Measurements from ENCODE around the gene ALPL.

Gene ALPL

GRCh38 chr1:21532496-21532895 is 23.3 kb downstream of the ALPL start:
- Mint-ChIP-seq H3K4me1 (no peaks in the 10 kb centered on the region), H3K4me3 (no peak overlapping the region), H3K27ac (no peak overlapping the region), H3K36me3 (ENCODE audit: low read depth) (no peaks in the 10 kb centered on the region), H3K9me3 (no peaks in the 10 kb centered on the region), H3K27me3 (peaks cover 25% of the 10 kb centered on the region)
- DNase-seq (no peak), ATAC-seq (no peak)

- Mint-ChIP-seq H3K4me3 (no peak overlapping the region), H3K36me3 (ENCODE audit: low read depth) (no peaks in the 10 kb centered on the region), H3K27ac (no peak overlapping the region), H3K4me1 (no peaks in the 10 kb centered on the region), H3K9me3 (no peaks in the 10 kb centered on the region), H3K27me3 (peaks cover 30% of the 10 kb centered on the region)
- DNase-seq (no peak), ATAC-seq (no peak)
Observed at GRCh38 chr1:21532992-21533534, 23.8 kb downstream of the ALPL start.

- Mint-ChIP-seq H3K9me3 (no peaks in the 10 kb centered on the region), H3K4me1 (no peaks in the 10 kb centered on the region), H3K36me3 (ENCODE audit: low read depth) (no peaks in the 10 kb centered on the region), H3K27me3 (peaks cover 40% of the 10 kb centered on the region), H3K4me3 (no peak overlapping the region), H3K27ac (no peak overlapping the region)
- ATAC-seq, result no peak
- DNase-seq, result no peak
Observed at GRCh38 chr1:21534146-21534545, 24.9 kb downstream of the ALPL start.

- Mint-ChIP-seq H3K9me3 (no peaks in the 10 kb centered on the region), H3K4me3 (no peak overlapping the region), H3K4me1 (no peaks in the 10 kb centered on the region), H3K27me3 (peaks cover 45% of the 10 kb centered on the region), H3K36me3 (ENCODE audit: low read depth) (no peaks in the 10 kb centered on the region), H3K27ac (no peak overlapping the region)
- DNase-seq (peak; percentile 16), ATAC-seq (no peak)
Observed at GRCh38 chr1:21534674-21535378, 25.6 kb downstream of the ALPL start.

GRCh38 chr1:21536218-21536617 is 27.0 kb downstream of the ALPL start:
- H3K27ac Mint-ChIP-seq, result no peak overlapping the region
- no peaks in the 10 kb centered on the region for H3K4me1 Mint-ChIP-seq
- DNase-seq, result no peak
- ATAC-seq, result no peak
- no peaks in the 10 kb centered on the region for H3K36me3 Mint-ChIP-seq (ENCODE audit: low read depth)
- peaks cover 48% of the 10 kb centered on the region for H3K27me3 Mint-ChIP-seq
- no peaks in the 10 kb centered on the region for H3K9me3 Mint-ChIP-seq
- no peak overlapping the region for H3K4me3 Mint-ChIP-seq

GRCh38 chr1:21537511-21537931 is 28.3 kb downstream of the ALPL start:
- no peaks in the 10 kb centered on the region for H3K4me1 Mint-ChIP-seq

GRCh38 chr1:21537932-21538630 is 28.9 kb downstream of the ALPL start:
- peaks cover 33% of the 10 kb centered on the region for H3K27me3 Mint-ChIP-seq
- no peak overlapping the region for H3K27ac Mint-ChIP-seq
- no peaks in the 10 kb centered on the region for H3K4me1 Mint-ChIP-seq
- H3K4me3 Mint-ChIP-seq, result no peak overlapping the region
- ATAC-seq (no peak), DNase-seq (no peak)
- no peaks in the 10 kb centered on the region for H3K9me3 Mint-ChIP-seq
- H3K36me3 Mint-ChIP-seq (ENCODE audit: low read depth), result no peaks in the 10 kb centered on the region

More at GRCh38 chr1:21537511-21537931, 28.3 kb downstream of the ALPL start:
- Mint-ChIP-seq H3K27ac (no peak overlapping the region), H3K4me3 (no peak overlapping the region), H3K9me3 (no peaks in the 10 kb centered on the region), H3K27me3 (peaks cover 37% of the 10 kb centered on the region), H3K36me3 (ENCODE audit: low read depth) (no peaks in the 10 kb centered on the region)
- DNase-seq (no peak), ATAC-seq (no peak)

- ATAC-seq, result no peak
- H3K4me3 Mint-ChIP-seq, result no peak overlapping the region
Observed at GRCh38 chr1:21539933-21540332, 30.7 kb downstream of the ALPL start.

GRCh38 chr1:21541329-21541728 is 32.1 kb downstream of the ALPL start:
- no peak overlapping the region for H3K27ac Mint-ChIP-seq
- peaks cover 33% of the 10 kb centered on the region for H3K27me3 Mint-ChIP-seq
- H3K4me3 Mint-ChIP-seq, result no peak overlapping the region
- H3K36me3 Mint-ChIP-seq (ENCODE audit: low read depth), result no peaks in the 10 kb centered on the region
- H3K9me3 Mint-ChIP-seq, result no peaks in the 10 kb centered on the region
- no peaks in the 10 kb centered on the region for H3K4me1 Mint-ChIP-seq
- DNase-seq, result no peak
- ATAC-seq, result no peak

More at GRCh38 chr1:21539933-21540332, 30.7 kb downstream of the ALPL start:
- H3K27ac Mint-ChIP-seq, result no peak overlapping the region
- DNase-seq, result peak; percentile 9
- H3K36me3 Mint-ChIP-seq (ENCODE audit: low read depth), result no peaks in the 10 kb centered on the region
- H3K9me3 Mint-ChIP-seq, result no peaks in the 10 kb centered on the region
- peaks cover 33% of the 10 kb centered on the region for H3K27me3 Mint-ChIP-seq
- H3K4me1 Mint-ChIP-seq, result no peaks in the 10 kb centered on the region

- Mint-ChIP-seq H3K9me3 (no peaks in the 10 kb centered on the region), H3K27ac (no peak overlapping the region), H3K27me3 (peaks cover 33% of the 10 kb centered on the region), H3K4me3 (no peak overlapping the region), H3K36me3 (ENCODE audit: low read depth) (no peaks in the 10 kb centered on the region), H3K4me1 (no peaks in the 10 kb centered on the region)
- no peak for DNase-seq
- ATAC-seq, result no peak
Observed at GRCh38 chr1:21541835-21542234, 32.6 kb downstream of the ALPL start.

- H3K4me1 Mint-ChIP-seq, result no peaks in the 10 kb centered on the region
- H3K27ac Mint-ChIP-seq, result no peak overlapping the region
- H3K27me3 Mint-ChIP-seq, result peaks cover 18% of the 10 kb centered on the region
- H3K4me3 Mint-ChIP-seq, result no peak overlapping the region
- no peaks in the 10 kb centered on the region for H3K36me3 Mint-ChIP-seq (ENCODE audit: low read depth)
- ATAC-seq, result no peak
- DNase-seq, result no peak
- no peaks in the 10 kb centered on the region for H3K9me3 Mint-ChIP-seq
Observed at GRCh38 chr1:21543598-21543997, 34.4 kb downstream of the ALPL start.

- Mint-ChIP-seq H3K4me1 (no peaks in the 10 kb centered on the region), H3K9me3 (no peaks in the 10 kb centered on the region), H3K27ac (no peak overlapping the region), H3K36me3 (ENCODE audit: low read depth) (no peaks in the 10 kb centered on the region), H3K4me3 (no peak overlapping the region), H3K27me3 (peaks cover 13% of the 10 kb centered on the region)
- DNase-seq, result no peak
- ATAC-seq, result no peak
Observed at GRCh38 chr1:21544095-21544494, 34.9 kb downstream of the ALPL start.

- H3K4me1 Mint-ChIP-seq, result no peaks in the 10 kb centered on the region
- ATAC-seq (no peak), DNase-seq (no peak)
- H3K27ac Mint-ChIP-seq, result no peak overlapping the region
- no peak overlapping the region for H3K4me3 Mint-ChIP-seq
- H3K9me3 Mint-ChIP-seq, result no peaks in the 10 kb centered on the region
- H3K27me3 Mint-ChIP-seq, result peaks cover 7% of the 10 kb centered on the region
- no peaks in the 10 kb centered on the region for H3K36me3 Mint-ChIP-seq (ENCODE audit: low read depth)
Observed at GRCh38 chr1:21546122-21546825, 37.1 kb downstream of the ALPL start.

- no peak overlapping the region for H3K4me3 Mint-ChIP-seq
- H3K36me3 Mint-ChIP-seq (ENCODE audit: low read depth), result no peaks in the 10 kb centered on the region
- ATAC-seq, result no peak
- no peaks in the 10 kb centered on the region for H3K9me3 Mint-ChIP-seq
- H3K27ac Mint-ChIP-seq, result no peak overlapping the region
- no peaks in the 10 kb centered on the region for H3K4me1 Mint-ChIP-seq
- no peak for DNase-seq
- H3K27me3 Mint-ChIP-seq, result peaks cover 10% of the 10 kb centered on the region
Observed at GRCh38 chr1:21547876-21548275, 38.7 kb downstream of the ALPL start.

- no peak for DNase-seq
- Mint-ChIP-seq H3K4me1 (no peaks in the 10 kb centered on the region), H3K36me3 (ENCODE audit: low read depth) (no peaks in the 10 kb centered on the region), H3K4me3 (no peak overlapping the region), H3K9me3 (no peaks in the 10 kb centered on the region), H3K27ac (no peak overlapping the region), H3K27me3 (peaks cover 22% of the 10 kb centered on the region)
- no peak for ATAC-seq
Observed at GRCh38 chr1:21550097-21550496, 40.9 kb downstream of the ALPL start.

All from activated naive CD8-positive, alpha-beta T cell treated with anti-CD3 and anti-CD28 coated beads, Interleukin-2, amount 50 U/mL, for 24 hours (primary cell).